Ishikawa (cell line): ENCODE data around the gene AACS.

Experiments
- CEBPB ChIP-seq: IDR thresholded peaks from 2 replicates; pipeline ENCODE4 v1.6.1; 2012
- CREB1 ChIP-seq: IDR thresholded peaks from 2 replicates; pipeline ENCODE4 v1.6.1; 2012; ENCODE audit warnings: low read depth
- EGR1 ChIP-seq: IDR thresholded peaks from 2 replicates; pipeline ENCODE4 v1.6.1; 2012
- EP300 ChIP-seq: IDR thresholded peaks from 2 replicates; pipeline ENCODE4 v1.6.1; 2012; ENCODE audit warnings: borderline replicate concordance
- FOXM1 ChIP-seq: IDR thresholded peaks from 2 replicates; pipeline ENCODE4 v1.6.1; 2012; ENCODE audit warnings: low read depth, borderline replicate concordance
- MAX ChIP-seq: IDR thresholded peaks from 2 replicates; pipeline ENCODE4 v1.6.1; 2012
- NFIC ChIP-seq: IDR thresholded peaks from 2 replicates; pipeline ENCODE4 v1.6.1; 2012
- RAD21 ChIP-seq: IDR thresholded peaks from 2 replicates; pipeline ENCODE4 v1.6.1; 2012; ENCODE audit warnings: low read depth
- TAF1 ChIP-seq: IDR thresholded peaks from 2 replicates; pipeline ENCODE4 v1.6.1; 2012; ENCODE audit warnings: low read depth, mild to moderate bottlenecking
- YY1 ChIP-seq: IDR thresholded peaks from 2 replicates; pipeline ENCODE4 v1.6.1; 2012; ENCODE audit warnings: low read depth
- TF ChIP-seq, protein P1 (sequence below): IDR thresholded peaks from 2 replicates; pipeline ENCODE4 v1.6.1; 2012; ENCODE audit warnings: low read depth, mild to moderate bottlenecking
- TF ChIP-seq, protein P2 (sequence below): IDR thresholded peaks from 2 replicates; pipeline ENCODE4 v1.6.1; 2012

DNA sequence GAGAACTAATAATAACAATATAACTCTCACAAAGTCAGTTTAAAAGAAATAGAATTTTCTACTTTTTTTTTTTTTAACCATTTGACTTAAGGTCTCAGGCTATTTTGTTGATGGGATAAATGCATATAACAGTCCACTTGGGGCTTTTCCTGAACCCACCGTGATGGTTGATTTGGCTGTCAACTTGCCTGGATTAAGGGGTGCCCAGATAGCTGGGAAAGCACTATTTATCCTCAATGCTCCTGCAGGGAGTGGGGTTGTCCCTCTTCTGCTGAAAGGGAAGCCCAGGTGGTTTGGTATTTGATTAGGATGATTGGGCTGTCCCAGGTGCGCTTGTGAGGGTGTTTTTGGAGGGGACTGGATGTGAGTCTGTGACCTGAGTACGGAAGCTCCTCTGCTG lies 114.9 kb downstream of the AACS start:
- no peak for TF ChIP-seq TAF1
- TF ChIP-seq, protein P1, sequence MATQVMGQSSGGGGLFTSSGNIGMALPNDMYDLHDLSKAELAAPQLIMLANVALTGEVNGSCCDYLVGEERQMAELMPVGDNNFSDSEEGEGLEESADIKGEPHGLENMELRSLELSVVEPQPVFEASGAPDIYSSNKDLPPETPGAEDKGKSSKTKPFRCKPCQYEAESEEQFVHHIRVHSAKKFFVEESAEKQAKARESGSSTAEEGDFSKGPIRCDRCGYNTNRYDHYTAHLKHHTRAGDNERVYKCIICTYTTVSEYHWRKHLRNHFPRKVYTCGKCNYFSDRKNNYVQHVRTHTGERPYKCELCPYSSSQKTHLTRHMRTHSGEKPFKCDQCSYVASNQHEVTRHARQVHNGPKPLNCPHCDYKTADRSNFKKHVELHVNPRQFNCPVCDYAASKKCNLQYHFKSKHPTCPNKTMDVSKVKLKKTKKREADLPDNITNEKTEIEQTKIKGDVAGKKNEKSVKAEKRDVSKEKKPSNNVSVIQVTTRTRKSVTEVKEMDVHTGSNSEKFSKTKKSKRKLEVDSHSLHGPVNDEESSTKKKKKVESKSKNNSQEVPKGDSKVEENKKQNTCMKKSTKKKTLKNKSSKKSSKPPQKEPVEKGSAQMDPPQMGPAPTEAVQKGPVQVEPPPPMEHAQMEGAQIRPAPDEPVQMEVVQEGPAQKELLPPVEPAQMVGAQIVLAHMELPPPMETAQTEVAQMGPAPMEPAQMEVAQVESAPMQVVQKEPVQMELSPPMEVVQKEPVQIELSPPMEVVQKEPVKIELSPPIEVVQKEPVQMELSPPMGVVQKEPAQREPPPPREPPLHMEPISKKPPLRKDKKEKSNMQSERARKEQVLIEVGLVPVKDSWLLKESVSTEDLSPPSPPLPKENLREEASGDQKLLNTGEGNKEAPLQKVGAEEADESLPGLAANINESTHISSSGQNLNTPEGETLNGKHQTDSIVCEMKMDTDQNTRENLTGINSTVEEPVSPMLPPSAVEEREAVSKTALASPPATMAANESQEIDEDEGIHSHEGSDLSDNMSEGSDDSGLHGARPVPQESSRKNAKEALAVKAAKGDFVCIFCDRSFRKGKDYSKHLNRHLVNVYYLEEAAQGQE = no peak
- TF ChIP-seq, protein P2, sequence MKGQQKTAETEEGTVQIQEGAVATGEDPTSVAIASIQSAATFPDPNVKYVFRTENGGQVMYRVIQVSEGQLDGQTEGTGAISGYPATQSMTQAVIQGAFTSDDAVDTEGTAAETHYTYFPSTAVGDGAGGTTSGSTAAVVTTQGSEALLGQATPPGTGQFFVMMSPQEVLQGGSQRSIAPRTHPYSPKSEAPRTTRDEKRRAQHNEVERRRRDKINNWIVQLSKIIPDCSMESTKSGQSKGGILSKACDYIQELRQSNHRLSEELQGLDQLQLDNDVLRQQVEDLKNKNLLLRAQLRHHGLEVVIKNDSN = no peak
- TF ChIP-seq RAD21 = no peak
- TF ChIP-seq CEBPB = no peak
- no peak for TF ChIP-seq CREB1
- TF ChIP-seq YY1 = no peak
- TF ChIP-seq MAX = no peak
- TF ChIP-seq FOXM1 = no peak
- no peak for TF ChIP-seq EGR1
- no peak for TF ChIP-seq EP300
- TF ChIP-seq NFIC = no peak
